Measurements from ENCODE around the gene HDGFL1.
A peak's percentile ranks its signal among the peaks of the same experiment; 100 is the strongest.

Gene HDGFL1

DNA sequence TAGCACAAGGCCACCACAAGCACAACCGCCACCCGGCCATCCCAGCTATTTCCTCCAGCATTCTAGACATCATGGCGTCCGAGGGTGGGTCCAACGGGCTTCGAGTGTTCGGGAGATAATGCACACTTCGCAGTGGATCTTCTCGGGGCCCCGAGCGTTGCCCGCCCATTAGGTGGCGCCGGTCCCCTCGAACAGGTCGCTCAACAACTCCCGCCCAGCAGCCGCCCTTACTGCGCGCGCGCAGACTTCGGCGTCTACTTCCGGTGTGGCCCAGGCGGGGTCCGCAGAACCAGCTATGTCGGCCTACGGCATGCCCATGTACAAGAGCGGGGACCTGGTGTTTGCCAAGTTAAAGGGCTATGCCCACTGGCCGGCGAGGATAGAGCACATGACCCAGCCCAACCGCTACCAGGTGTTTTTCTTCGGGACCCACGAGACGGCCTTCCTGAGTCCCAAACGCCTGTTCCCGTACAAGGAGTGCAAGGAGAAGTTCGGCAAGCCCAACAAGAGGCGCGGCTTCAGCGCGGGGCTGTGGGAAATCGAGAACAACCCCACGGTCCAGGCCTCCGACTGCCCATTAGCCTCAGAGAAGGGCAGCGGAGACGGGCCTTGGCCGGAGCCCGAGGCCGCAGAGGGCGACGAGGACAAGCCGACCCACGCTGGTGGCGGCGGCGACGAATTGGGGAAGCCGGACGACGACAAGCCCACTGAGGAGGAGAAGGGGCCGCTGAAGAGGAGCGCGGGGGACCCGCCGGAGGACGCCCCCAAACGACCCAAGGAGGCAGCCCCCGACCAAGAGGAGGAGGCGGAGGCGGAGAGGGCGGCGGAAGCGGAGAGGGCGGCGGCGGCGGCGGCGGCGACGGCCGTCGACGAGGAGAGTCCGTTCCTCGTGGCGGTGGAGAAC lies at the start of gene HDGFL1:
TSS of gene HDGFL1 (plus strand) at position 286 of the 904 bp plus-strand sequence. CDS start at position 296, 10 bp downstream.
- no peak for DNase-seq (ENCODE audit: low spot score)

GRCh38 chr6:22521035-22521434 lies 48.3 kb upstream of the HDGFL1 start:
- DNase-seq (ENCODE audit: low spot score): no peak

DNA sequence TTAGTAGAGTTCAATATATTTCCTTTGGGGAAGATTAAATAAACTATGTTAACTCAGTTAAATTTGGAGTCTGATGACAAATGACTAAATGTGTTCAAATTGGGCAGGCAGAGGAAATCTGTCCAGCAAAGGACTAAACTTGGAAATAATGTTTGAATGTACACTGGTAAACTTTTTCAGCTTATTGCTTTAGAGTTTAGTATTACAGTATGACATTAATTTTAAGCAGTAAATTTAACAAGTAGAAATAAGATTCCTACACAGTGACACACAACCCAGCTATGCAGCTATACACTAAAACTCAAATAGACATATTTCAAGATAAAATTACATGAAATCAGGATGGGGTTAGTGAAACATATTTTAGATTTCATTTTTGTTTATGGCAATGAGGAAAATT lies 42.6 kb upstream of the HDGFL1 start:
- DNase-seq (ENCODE audit: low spot score): no peak

DNA sequence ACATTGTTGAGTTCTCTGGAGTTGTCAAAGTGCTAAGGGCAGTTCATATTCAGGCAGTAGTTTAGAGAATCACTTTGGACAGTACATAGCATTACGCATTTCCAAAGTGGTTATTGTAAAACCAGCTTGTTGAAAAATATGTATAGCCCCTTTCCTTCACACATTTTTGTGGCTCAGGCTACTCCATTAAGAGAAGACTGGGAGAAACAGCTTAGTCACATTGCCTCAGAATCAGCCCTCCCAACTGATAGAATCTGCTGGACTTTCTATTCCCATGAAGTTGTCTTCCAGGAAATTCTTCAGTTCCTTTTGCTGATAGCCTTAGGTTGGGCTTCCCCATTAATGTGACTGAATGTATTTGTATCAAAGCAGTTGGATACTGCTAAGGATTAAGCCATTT lies 39.5 kb upstream of the HDGFL1 start:
- no peak for DNase-seq (ENCODE audit: low spot score)

- no peak for DNase-seq (ENCODE audit: low spot score)
Measured at GRCh38 chr6:22530506-22530905, 38.9 kb upstream of the HDGFL1 start.

GRCh38 chr6:22536122-22536521 lies 33.2 kb upstream of the HDGFL1 start:
- DNase-seq (ENCODE audit: low spot score): no peak

DNA sequence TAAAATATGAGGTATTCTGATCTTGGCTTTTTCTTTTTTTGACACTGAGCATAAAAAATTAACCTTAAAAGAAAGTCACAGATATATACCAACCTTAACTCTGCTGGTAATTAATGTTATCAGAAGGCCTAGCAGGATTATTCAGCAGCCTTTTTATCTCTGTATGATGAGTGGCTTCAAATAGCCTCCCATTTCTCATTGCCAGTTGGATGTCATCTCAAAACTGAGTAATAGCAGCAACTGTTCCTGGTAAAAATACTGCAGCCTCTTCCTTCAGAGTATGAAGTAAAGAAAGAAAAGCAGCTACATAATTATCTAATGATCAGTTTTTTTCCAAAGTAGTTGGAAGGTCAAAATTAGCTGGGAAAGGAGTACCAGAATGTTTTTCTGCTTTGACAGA lies 24.9 kb upstream of the HDGFL1 start:
- no peak for DNase-seq (ENCODE audit: low spot score)

GRCh38 chr6:22545051-22545450 lies 24.3 kb upstream of the HDGFL1 start:
- no peak for DNase-seq (ENCODE audit: low spot score)

DNA sequence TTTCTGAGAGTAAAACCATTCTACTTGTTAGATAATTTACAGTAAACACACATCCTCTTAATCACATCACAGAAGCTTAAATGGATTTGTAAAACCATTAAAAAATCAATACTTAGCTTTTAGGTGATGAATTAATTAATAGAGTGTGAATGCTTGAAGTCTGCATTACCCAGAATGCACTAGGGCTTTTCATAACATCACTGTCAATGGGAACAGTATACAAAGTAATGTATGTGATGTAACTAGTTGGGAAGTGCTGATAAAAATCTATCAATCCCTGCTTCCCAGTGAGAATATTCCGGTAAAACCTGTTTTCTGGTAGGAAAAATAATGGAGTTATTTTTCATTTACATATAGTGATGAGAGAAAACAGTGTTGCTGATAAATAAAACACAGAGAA lies 23.1 kb upstream of the HDGFL1 start:
- DNase-seq (ENCODE audit: low spot score): no peak

GRCh38 chr6:22550971-22551670 lies 18.2 kb upstream of the HDGFL1 start:
- no peak for DNase-seq (ENCODE audit: low spot score)

GRCh38 chr6:22556266-22556665 lies 13.1 kb upstream of the HDGFL1 start:
- DNase-seq (ENCODE audit: low spot score): no peak

GRCh38 chr6:22557007-22557406 lies 12.4 kb upstream of the HDGFL1 start:
- no peak for DNase-seq (ENCODE audit: low spot score)

DNA sequence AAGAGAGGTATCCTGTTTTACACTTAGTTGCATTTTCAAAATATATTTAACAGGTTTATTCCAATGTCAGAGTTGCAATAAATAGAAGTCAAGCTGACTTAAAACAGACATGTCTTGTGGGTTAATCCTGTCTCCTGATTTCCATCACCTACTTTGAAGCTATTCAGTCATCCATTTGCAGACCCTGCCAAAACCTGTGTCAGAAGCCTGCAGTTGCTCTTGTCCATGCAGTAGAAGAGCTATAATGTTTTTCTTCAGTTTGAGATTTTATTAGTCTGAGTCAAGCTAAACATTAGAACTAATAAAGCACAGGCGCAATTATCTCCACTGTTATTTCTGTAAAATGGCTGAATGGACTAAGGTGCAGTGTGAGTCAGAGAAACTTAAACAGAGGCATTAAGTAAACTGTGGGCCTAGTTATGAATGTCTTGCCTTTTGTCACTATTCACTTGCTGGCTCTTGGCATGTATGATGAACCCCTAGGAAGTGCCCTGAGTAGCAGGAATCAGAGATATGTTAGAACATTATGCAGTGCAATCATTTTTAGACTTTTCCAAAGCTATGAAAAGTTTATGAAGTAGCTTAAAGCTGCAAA lies 11.0 kb upstream of the HDGFL1 start:
- DNase-seq (ENCODE audit: low spot score): no peak

GRCh38 chr6:22568854-22569253 lies 512 bp upstream of the HDGFL1 start:
- DNase-seq (ENCODE audit: low spot score): no peak

GRCh38 chr6:22570185-22570551 lies 802 bp downstream of the HDGFL1 start:
- DNase-seq (ENCODE audit: low spot score): no peak

DNA sequence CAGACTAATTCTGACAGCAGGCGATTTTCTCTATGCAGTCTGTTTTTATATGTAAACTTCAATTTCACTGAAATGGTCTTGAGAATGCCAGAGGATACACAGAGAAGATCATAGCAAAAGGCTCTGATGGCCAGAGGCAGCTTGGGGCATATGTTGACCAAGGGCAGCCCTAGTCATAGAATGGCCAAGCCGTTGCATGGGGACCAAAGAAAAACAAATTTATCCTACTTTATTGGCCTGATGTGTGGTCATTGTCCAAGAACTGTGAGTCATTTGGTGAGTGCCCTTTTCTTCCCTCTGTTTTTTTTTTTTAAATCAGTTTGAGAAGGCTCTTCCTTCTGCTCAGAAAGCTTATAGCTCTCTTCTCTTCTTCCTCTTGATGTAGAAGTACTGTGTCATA lies 5.8 kb downstream of the HDGFL1 start:
- peak; percentile 45 for DNase-seq (ENCODE audit: low spot score)

DNA sequence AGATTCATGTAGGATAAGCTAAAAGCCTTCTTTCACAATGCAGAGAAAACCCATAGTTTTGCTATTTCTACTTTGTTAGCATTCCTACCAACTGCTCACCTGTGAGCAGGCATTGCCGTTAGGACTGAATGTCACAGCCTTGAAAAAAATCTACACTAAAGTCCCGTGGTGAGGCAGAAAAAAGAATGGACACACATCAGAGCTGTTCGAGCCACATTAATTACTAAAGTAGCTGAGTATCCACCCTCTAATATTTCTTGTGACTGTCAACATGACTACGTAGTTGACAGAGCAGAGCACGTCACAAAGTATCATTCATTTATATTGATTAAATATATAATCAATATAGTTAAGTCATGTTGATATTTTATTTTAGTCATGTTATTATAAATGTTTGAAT lies 10.1 kb downstream of the HDGFL1 start:
- no peak for DNase-seq (ENCODE audit: low spot score)

GRCh38 chr6:22580337-22580736 lies 11.0 kb downstream of the HDGFL1 start:
- no peak for DNase-seq (ENCODE audit: low spot score)

GRCh38 chr6:22582417-22583205 lies 13.2 kb downstream of the HDGFL1 start:
- no peak for DNase-seq (ENCODE audit: low spot score)

DNA sequence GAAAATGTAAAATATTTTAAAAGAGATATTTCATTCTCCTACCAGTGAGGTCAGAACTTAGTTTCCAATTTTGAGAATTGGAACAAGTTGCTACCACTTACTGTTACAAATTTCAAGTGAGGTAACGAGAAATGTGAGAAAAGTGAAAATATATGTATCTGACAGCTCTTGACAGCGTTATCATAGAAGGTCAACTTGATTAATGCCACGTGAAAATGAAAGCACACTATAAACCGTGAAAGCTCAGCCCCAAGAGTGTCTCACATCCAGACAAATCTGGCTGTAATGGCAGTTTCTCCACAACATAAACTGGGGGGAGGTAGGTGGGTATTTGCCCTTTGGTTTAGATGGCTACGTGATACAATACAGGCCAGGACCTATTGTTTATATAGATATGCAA lies 13.9 kb downstream of the HDGFL1 start:
- DNase-seq (ENCODE audit: low spot score): no peak

GRCh38 chr6:22583927-22584326 lies 14.6 kb downstream of the HDGFL1 start:
- DNase-seq (ENCODE audit: low spot score): no peak

DNA sequence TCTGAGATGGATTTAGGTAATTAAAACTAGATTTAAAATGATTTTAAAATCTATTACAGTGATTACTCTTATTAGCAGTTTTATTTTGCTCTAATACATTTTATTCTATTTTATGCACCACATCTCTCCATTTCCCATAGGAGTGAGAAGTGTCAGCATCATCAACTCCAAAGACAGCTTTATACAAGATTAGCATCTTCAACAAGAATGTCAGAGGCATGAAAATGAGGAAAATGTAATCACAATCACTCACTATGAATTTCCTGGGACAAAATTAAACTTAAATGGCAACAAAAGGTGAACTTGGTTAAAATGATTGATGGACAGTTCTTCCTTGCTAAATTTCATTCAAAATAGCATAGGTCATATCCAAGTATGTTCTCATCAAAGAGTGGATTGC lies 19.8 kb downstream of the HDGFL1 start:
- no peak for DNase-seq (ENCODE audit: low spot score)
